CD14-positive monocyte (primary cell): Measurements from ENCODE around the gene FBXW12. TPM values are rescaled to one million over a fixed set of nuclear protein-coding genes. Genes with fewer than 3 reads are reported as not detected.

Source experiments
- DNase-seq, 3 donors: peaks; one replicate each; pipeline ENCODE4 v3.0.0-alpha.2; 2011 to 2022
- H2AFZ ChIP-seq: 2 replicates; pipeline ENCODE4 v1.6.0; 2012; ENCODE audit warnings: mild to moderate bottlenecking, low read depth, low read length, inconsistent platforms; ENCODE audit not compliant: insufficient read depth, poor library complexity, severe bottlenecking
- H3K27ac ChIP-seq, 2 donors: 1 replicate in 1 of 2; 2 replicates in 1 of 2; pipeline ENCODE4 v1.5.1; 2012 to 2013; ENCODE audit warnings: low read length in 2 of 2, control low read depth in 1 of 2, inconsistent platforms in 1 of 2, low read depth in 1 of 2, mild to moderate bottlenecking in 1 of 2
- H3K27me3 ChIP-seq, 2 donors: one replicate each; pipeline versions ENCODE4 v1.6.0 to v1.6.1; 2011 to 2013; ENCODE audit warnings: low read length in 2 of 2; ENCODE audit not compliant: control insufficient read depth in 2 of 2, insufficient read depth in 2 of 2
- H3K36me3 ChIP-seq, 2 donors: replicated peaks in 1 of 2; 1 replicate in 1 of 2; 2 replicates in 1 of 2; pipeline versions ENCODE4 v1.5.1 to v1.6.1; 2012 to 2013; ENCODE audit warnings: low read length in 2 of 2, control low read depth in 1 of 2, inconsistent platforms in 1 of 2, mild to moderate bottlenecking in 1 of 2; ENCODE audit not compliant: insufficient read depth in 2 of 2, control insufficient read depth in 1 of 2
- H3K4me1 ChIP-seq, 2 donors: 1 replicate in 1 of 2; 2 replicates in 1 of 2; pipeline versions ENCODE4 v1.5.1 to v1.6.1; 2012 to 2013; ENCODE audit warnings: low read length in 2 of 2, control low read depth in 1 of 2, inconsistent platforms in 1 of 2, mild to moderate bottlenecking in 1 of 2, moderate library complexity in 1 of 2; ENCODE audit not compliant: insufficient read depth in 2 of 2, control insufficient read depth in 1 of 2
- H3K4me2 ChIP-seq: replicated peaks from 2 replicates; pipeline ENCODE3; 2012; ENCODE audit warnings: low read length, moderate library complexity, mild to moderate bottlenecking; ENCODE audit not compliant: poor library complexity, severe bottlenecking; ENCODE audit errors: extremely low read depth
- H3K4me3 ChIP-seq, 3 experiments: fragments of 200-600 bp in 1 of 3; sonication (generic) in 1 of 3; replicated peaks in 1 of 3; 1 replicate in 2 of 3; 2 replicates in 1 of 3; pipeline ENCODE4 v1.5.1; 2011 to 2013; ENCODE audit warnings: low read length in 3 of 3, mild to moderate bottlenecking in 3 of 3, control low read depth in 2 of 3, low read depth in 2 of 3, inconsistent platforms in 1 of 3, moderate library complexity in 1 of 3
- H3K79me2 ChIP-seq: 2 replicates; pipeline ENCODE4 v1.6.0; 2012; ENCODE audit warnings: mild to moderate bottlenecking, control low read depth, inconsistent platforms, low read length, moderate library complexity; ENCODE audit not compliant: insufficient read depth
- H3K9ac ChIP-seq: 2 replicates; pipeline ENCODE4 v1.6.0; 2017; ENCODE audit warnings: low read length, mild to moderate bottlenecking; ENCODE audit not compliant: insufficient read depth, poor library complexity, severe bottlenecking
- H3K9me3 ChIP-seq, 2 donors: replicated peaks in 1 of 2; 1 replicate in 1 of 2; 2 replicates in 1 of 2; pipeline versions ENCODE4 v1.5.1 to v1.6.1; 2012 to 2013; ENCODE audit warnings: low read length in 2 of 2, control low read depth in 1 of 2; ENCODE audit not compliant: control insufficient read depth in 1 of 2, insufficient read depth in 1 of 2
- H4K20me1 ChIP-seq: 2 replicates; pipeline ENCODE4 v1.6.0; 2012; ENCODE audit warnings: mild to moderate bottlenecking, low read length, control low read depth, moderate library complexity; ENCODE audit not compliant: insufficient read depth
- H3K27ac Mint-ChIP-seq, 7 donors: one replicate each; pipeline ENCODE4 v1.8.0; 2020; ENCODE audit warnings: mild to moderate bottlenecking in 7 of 7, mixed read lengths in 7 of 7, moderate library complexity in 6 of 7, inconsistent platforms in 2 of 7
- H3K27me3 Mint-ChIP-seq, 3 donors: one replicate each; pipeline ENCODE4 v1.8.0; 2021 to 2022; ENCODE audit warnings: low read depth in 3 of 3, mild to moderate bottlenecking in 3 of 3, mixed read lengths in 3 of 3, moderate library complexity in 3 of 3, inconsistent platforms in 1 of 3
- H3K36me3 Mint-ChIP-seq, 2 donors: one replicate each; pipeline ENCODE4 v1.8.0; 2020; ENCODE audit warnings: mixed read lengths in 2 of 2, inconsistent platforms in 1 of 2, mild to moderate bottlenecking in 1 of 2
- H3K4me1 Mint-ChIP-seq: one replicate; pipeline ENCODE4 v1.8.0; 2020; ENCODE audit warnings: mild to moderate bottlenecking, mixed read lengths
- H3K4me3 Mint-ChIP-seq, 2 donors: one replicate each; pipeline ENCODE4 v1.8.0; 2020; ENCODE audit warnings: mild to moderate bottlenecking in 2 of 2, mixed read lengths in 2 of 2, moderate library complexity in 1 of 2
- H3K9me3 Mint-ChIP-seq, 7 donors: one replicate each; pipeline ENCODE4 v1.8.0; 2020 to 2022; ENCODE audit warnings: mixed read lengths in 7 of 7, mild to moderate bottlenecking in 6 of 7, moderate library complexity in 6 of 7, inconsistent platforms in 2 of 7
- CTCF ChIP-seq: fragments of 200-600 bp; IDR thresholded peaks from one replicate; pipeline ENCODE4 v1.8.0; 2022; ENCODE audit warnings: antibody characterized with exemption, mild to moderate bottlenecking
- WGBS: methylation state at CpG from one replicate; pipeline ENCODE4 v1.1.5; 2013; ENCODE audit warnings: missing lambda C conversion rate; ENCODE audit not compliant: insufficient coverage; 5-methylcytosine and 5-hydroxymethylcytosine counted together
- intact Hi-C, 2 donors: fragments of 100-400 bp; cut with micrococcal nuclease; formaldehyde crosslinking; loops; one replicate each; pipeline versions ENCODE4 v1.15.0 to v1.15.1; 2023
- polyA plus RNA-seq, 3 donors: library from polyadenylated mRNA; depleted of rRNA in 1 of 3; unstranded in 2 of 3; stranded (reverse) in 1 of 3; fragments of 300-500 nt in 2 of 3; fragments of >200 nt in 1 of 3; fragmentation: Illumina TruSeq in 2 of 3; gene quantifications; 1 replicate in 2 of 3; 2 replicates in 1 of 3; pipeline ENCODE4 v1.2.3, GENCODE V29; 2012 to 2021

FBXW12 gene
- polyA plus RNA-seq, 3 donors: not detected

GRCh38 chr3:48429960-48430707 is 58.1 kb downstream of the FBXW12 start, which contains the start of gene PLXNB1:
Gene PLXNB1, minus strand, starts transcription at chr3:48430086. Its CDS starts 5,475 bp downstream, at chr3:48424611.
- peak within 1 kb of the TSS; percentile 94 for H3K4me2 ChIP-seq
- peaks cover 12 to 29% of the 10 kb centered on the region in 2 donors for H3K36me3 ChIP-seq
- no peaks in the 10 kb centered on the region for H4K20me1 ChIP-seq
- Mint-ChIP-seq H3K4me3 (peak within 1 kb of the TSS; percentile 79 to 87), H3K27me3 (peaks cover 24 to 38% (median 26%) of the 10 kb centered on the region in 3 donors), H3K4me1 (peaks cover 14% of the 10 kb centered on the region), H3K36me3 (peaks cover 24 to 34% of the 10 kb centered on the region in 2 donors), H3K9me3 (peaks cover 0 to 5% (median 0%) of the 10 kb centered on the region in 7 donors), H3K27ac (peak within 1 kb of the TSS in 3 of 7 donors; percentile 18 to 79 (median 35))
- H3K79me2 ChIP-seq: peaks cover under 1% of the 10 kb centered on the region
- peaks cover 7 to 8% of the 10 kb centered on the region in 2 donors for H3K4me1 ChIP-seq
- peaks cover 3 to 27% of the 10 kb centered on the region in 2 donors for H3K27me3 ChIP-seq
- peak within 1 kb of the TSS; percentile 45 to 78 (median 59) for H3K4me3 ChIP-seq
- peak within 1 kb of the TSS; percentile 66 for H3K9ac ChIP-seq
- H3K27ac ChIP-seq: no peak within 1 kb of the TSS
- no peaks in the 10 kb centered on the region for H3K9me3 ChIP-seq
- peak within 1 kb of the TSS; percentile 84 for H2AFZ ChIP-seq
- WGBS: 9% methylated on average over 13 of the region's 15 CpGs
- DNase-seq: no peak
- TF ChIP-seq CTCF: no peak
- intact Hi-C loops: loop anchor here in 1 of 2 donors (10.0 kb wide), 1 partner anchor 235 kb away; no protein-coding TSS in a partner anchor

- peaks cover 3 to 27% of the 10 kb centered on the region in 2 donors for H3K27me3 ChIP-seq
- H3K79me2 ChIP-seq: peaks cover 4% of the 10 kb centered on the region
- intact Hi-C loops: loop anchor here in 1 of 2 donors (10.0 kb wide), 1 partner anchor 236 kb away; no protein-coding TSS in a partner anchor
- H4K20me1 ChIP-seq: no peaks in the 10 kb centered on the region
- no peaks in the 10 kb centered on the region for H3K9me3 ChIP-seq
- peaks cover 22 to 38% (median 26%) of the 10 kb centered on the region in 3 donors for H3K27me3 Mint-ChIP-seq
- no peak for DNase-seq
- peaks cover 7 to 8% of the 10 kb centered on the region in 2 donors for H3K4me1 ChIP-seq
- H3K4me1 Mint-ChIP-seq: peaks cover 14% of the 10 kb centered on the region
- peaks cover 12 to 29% of the 10 kb centered on the region in 2 donors for H3K36me3 ChIP-seq
- H3K27ac Mint-ChIP-seq: peak overlapping the region in 2 of 7 donors; percentile 18 to 79
- peaks cover 0 to 5% (median 0%) of the 10 kb centered on the region in 7 donors for H3K9me3 Mint-ChIP-seq
- no peak overlapping the region for H3K9ac ChIP-seq
- 100% methylated on average over 1 of the region's 1 CpG for WGBS
- no peak for TF ChIP-seq CTCF
- H2AFZ ChIP-seq: no peak overlapping the region
- H3K36me3 Mint-ChIP-seq: peaks cover 24 to 34% of the 10 kb centered on the region in 2 donors
- H3K4me2 ChIP-seq: no peak overlapping the region
- no peak overlapping the region for H3K27ac ChIP-seq
- no peak overlapping the region for H3K4me3 ChIP-seq
- H3K4me3 Mint-ChIP-seq: peak overlapping the region; percentile 25 to 67
Observed at GRCh38 chr3:48430708-48431101, 58.7 kb downstream of the FBXW12 start.
